GM21528 (cell line): Measurements from ENCODE around the gene SLX1B.
"Not testable (repeated sequence)": the region's sequence is repeated elsewhere in the genome, so short reads cannot be mapped to it uniquely, and the experiment has no call there.

ENCODE experiments used
- ATAC-seq: cut with Tn5 transposase; IDR thresholded peaks from one replicate; pipeline ENCODE4 v1.9.1; 2021; ENCODE audit warnings: mild to moderate bottlenecking, moderate library complexity; ENCODE audit not compliant: unreplicated experiment, low FRiP score

The SLX1B gene

DNA sequence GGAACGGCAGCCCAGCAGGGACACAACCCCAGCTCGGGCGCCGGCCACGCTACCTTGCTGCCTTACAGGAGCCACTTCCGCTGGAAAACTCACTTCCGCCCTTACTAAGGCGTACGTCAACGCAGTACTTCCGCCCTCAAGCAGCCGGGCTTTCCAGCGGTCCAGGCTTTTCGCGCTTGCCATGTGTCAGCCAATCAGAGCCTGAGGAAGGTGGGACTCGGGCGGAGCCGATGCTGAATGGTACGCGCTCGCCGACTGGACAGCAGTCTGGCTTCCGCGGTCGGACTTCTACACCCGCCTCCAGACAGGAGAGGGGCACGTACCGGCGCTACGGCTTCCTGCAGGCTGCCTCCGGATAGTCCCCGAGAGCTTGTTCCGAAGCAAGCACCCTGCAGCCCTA, at the start of gene SLX1B, which contains the start of gene BOLA2:
Gene SLX1B (plus strand): TSS at position 265 of the 400 bp plus-strand sequence.
Gene BOLA2 (minus strand): TSS at position 83 of the 400 bp plus-strand sequence. CDS start 98 bp downstream, outside the sequence.
- ATAC-seq: peak; percentile 87

DNA sequence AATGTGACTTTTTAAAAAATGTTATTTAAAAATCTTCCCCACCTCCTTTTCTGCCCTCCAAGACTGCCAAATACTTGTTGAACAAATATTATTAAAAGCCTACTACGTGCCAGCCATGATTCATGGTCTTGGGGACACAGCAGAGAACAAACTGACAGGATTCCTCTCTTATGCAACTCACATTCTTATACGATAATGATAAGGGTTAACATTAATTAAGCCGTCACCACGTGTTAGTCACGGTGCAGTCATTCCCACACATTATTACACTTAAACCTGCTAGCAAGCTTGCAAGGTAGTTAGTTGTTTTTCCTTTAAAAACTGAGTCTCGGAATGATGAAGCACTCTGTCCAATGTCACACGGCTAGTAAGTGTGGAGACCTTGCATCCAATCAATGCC, 49.1 kb upstream of the SLX1B start:
- ATAC-seq: not testable (repeated sequence)

DNA sequence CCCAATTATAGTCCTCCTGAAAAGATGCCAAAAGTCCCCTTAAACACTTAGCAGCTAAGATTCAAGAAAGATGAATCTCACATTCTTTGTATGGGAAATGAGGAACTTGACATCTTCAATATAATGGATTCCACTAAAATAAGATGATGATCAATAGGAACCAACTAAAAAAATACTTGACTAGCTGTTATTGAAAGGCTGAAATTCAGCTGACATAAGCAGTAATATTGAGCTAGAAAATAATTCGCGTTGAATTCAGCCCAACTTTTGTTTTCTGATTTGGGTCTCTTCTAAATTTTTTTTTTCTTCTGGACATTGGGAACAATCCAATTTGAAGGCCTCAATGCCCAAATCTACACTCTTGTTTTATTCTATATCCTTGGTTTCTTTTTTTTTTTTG, 30.7 kb upstream of the SLX1B start:
- not testable (repeated sequence) for ATAC-seq

DNA sequence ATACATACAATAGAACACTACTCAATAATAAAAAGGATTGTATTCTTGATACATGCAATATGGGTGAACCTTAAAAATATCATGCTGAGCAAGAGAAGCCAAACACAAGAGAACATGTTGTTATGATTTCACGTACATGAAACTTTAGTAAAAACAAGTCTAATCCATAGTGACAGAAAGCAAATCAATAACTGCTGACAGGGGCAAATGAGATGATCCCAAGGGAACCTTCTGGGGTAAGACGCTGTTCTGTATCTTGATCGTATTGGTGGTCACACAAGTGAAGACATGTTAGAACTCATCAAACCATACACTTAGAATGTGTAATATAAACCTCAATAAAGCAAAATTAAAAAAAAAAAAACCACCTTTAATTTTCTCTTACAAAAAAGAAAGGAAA, 28.9 kb upstream of the SLX1B start:
- not testable (repeated sequence) for ATAC-seq

DNA sequence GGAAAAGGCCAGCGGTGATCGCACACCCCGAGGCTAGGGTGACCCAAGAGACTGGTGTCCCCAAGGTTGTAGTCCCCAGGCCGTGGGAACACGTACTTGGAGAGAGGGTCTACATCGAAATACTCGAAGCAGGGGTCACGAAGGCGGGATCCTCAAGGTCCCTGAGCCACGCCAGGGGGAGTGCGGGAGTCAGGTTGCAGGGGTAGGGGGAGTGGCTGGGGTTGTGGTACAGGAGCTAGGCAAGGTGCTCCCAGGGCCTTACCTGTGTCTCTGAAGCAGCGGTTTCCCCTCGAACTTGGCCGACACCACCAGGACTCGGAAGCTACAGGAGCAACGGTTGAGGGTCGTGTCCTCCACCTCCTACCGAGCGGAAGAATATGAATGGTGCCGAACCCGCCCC, 579 bp upstream of the SLX1B start:
- peak; percentile 25 for ATAC-seq

DNA sequence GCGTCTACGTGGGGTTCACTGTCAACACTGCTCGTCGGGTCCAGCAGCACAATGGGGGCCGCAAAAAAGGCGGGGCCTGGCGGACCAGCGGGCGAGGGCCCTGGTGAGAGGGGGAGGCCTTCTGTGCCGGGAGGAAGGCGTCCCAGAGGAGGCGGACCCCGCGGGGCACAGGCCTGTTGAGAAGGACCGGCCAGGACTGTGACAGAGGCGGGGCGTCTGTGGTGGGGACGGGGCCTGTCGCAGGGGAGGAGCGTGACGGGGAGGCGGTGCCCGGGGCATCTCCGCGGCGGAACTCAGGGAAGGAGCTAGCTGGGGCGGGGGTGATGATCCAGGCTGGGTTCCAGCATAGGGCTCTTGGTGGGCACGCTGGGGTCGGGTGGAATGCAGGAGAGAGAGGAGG, 495 bp downstream of the SLX1B start:
- peak; percentile 54 for ATAC-seq

DNA sequence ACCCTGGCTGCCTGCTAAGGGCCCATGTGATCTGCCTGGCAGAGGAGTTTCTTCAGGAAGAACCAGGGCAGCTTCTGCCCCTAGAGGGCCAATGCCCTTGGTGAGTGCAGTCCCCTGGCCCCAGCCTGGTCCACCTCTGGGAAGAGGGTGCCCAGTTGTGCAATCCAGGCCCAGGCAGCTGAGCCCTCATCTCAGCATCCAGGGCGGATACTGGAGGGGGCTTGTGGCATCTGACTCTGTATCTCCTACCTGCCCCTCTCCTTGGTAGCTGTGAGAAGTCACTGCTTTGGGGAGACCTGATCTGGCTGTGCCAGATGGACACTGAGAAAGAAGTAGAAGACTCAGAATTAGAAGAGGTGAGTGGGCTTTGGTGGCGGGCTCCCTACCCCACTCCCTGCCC, 3.3 kb downstream of the SLX1B start:
- not testable (repeated sequence) for ATAC-seq

DNA sequence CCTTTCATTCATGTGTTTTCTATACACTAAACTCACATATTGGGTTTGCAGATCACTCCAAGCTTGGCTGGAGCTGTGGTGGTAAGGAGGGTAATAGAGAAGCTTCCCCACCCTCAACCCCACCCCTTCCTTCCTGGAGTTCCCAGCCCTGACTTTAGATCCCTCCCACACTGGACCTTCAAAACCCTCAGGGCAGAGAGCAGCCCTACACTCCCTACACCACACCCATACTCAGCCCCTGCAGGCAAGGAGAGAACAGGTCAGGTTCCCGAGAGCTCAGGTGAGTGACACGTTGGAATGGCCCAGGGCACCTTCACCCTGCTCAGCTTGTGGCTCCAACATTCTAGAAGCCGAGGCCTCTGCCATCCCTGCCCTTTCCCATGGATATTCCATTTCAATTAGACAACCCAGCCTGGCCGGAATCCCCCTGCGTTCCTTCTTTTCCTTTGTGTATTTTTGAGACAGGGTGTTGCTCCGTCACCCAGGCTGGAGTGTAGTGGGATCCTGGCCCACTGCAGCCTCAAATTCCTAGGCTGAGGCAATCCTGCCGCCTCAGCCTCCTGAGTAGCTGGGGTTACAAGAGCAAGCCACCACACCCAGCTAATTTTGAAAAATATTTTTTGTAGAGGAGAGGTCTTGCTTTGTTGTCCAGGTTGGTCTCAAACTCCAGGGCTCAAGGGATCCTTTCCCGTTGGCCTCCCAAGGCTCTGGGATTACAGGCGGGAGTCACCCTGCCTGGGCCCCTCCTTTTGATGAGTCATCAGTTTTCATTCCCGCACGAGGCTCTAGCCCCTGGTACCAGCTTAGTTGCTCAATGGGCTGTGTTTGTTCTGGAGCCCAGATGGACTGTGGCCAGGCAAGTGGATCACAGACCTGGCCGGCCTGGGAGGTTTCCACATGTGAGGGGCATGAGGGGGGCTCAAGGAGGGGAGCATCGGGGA, 5.6 kb downstream of the SLX1B start, which contains the start of gene SULT1A4:
Gene SULT1A4 (plus strand): TSS at position 208 of the 941 bp plus-strand sequence. CDS start 1,473 bp downstream, outside the sequence.
- ATAC-seq: not testable (repeated sequence)

DNA sequence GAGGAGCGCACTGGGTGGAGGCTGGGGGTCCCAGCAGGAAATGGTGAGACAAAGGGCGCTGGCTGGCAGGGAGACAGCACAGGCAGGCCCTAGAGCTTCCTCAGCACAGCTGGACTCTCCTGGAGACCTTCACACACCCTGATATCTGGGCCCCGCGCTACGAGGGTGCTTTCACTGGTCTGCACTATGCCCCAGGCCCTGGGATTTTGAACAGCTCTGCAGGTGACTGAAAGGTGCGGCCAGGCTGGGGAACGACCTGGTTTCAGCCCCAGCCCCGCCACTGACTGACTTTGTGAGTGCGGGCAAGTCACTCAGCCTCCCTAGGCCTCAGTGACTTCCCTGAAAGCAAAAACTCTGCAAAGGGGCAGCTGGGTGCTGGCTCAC, 6.3 kb downstream of the SLX1B start:
- not testable (repeated sequence) for ATAC-seq

DNA sequence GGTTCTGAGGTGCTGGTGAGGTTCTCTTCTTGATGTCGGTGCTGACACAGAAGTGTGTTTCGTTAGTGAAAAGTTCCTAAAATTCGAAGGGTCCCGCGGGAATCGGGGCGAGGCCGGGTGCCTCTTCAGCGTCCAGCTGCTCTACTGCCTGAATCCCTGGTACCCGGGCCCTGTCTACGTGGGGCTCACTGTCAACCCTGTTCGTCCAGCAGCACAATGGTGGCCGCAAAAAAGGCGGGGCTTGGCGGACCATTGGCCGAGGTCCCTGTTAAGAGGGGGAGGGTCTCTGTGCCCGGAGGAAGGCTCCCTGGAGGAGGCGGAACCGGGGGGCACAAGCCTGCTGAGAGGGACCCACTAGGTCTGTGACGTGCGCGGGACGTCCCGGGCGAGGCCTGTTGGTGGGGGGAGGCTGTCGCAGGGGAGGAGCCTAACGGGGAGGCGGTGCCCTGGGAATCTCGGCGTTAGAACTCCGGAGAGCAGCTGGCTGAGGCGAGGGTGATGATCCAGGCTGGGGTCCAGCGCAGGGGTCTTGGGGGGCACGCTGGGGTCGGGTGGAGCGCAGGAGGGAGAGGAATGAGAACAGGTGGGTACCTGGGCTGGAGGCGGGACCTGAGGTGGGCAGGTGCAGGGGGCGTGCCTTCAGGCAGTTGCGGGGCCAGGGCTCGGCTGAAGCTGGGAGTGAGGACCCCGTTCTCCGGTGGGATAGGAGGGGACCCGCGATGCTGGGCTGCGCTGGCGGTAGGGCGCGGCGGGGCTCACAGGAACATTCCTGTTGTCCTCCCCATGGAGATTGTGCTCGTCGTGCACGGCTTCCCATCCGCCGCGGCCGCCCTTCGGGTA, 11.9 kb downstream of the SLX1B start:
- not testable (repeated sequence) for ATAC-seq

DNA sequence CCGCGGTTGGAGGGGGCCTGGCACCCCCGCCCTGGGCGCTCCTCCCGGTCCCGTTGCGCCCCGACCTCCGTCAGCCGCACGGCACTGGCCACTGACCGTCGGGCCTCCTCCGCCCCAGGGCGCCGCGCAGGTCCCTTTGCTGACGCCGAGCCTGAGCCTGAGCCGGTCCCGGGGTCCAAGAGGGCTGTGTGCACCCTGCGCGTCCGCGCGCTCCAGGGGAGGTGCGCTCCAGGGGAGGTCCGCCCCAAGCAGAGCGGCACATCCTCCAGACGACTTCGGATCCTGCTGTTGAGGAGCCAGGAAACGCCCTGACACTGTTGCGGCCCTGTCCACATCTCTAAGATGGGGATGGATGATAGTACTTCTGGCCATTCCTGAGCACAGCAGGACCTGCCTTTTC, 12.6 kb downstream of the SLX1B start:
- ATAC-seq: not testable (repeated sequence)

DNA sequence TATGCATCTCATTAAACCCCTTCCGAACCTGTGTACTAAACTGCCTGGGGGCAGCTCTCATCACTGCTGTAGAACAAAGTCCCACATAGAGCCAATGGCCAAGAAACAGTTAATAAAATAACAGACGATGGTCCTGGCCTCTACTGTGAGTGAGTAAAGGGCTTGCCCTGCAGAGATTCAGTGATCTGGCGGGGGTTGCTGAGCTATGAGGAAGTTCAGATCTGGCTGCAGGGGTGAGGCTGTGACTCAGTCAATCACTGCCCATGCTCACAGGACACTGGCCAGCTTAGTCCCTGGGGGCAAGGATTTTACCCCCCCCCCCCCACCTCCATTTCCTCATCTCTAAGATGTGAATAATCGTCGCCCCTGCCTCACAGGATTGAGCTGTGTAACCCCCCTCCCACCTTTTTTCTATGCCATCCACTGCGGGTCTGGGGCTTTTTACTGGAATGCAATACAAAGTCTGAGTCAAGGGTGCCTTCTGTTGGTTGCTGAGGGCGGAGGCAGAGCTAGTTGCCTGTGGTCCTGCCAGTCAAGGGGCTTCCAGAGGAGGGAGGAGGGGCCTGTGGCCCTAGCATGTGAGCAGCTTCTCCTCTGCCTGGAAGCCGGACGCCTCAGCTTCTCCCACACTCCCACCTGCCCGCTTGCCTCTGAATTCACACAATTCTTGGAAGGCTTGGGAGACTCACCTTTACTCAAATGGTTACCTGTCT, 13.5 kb downstream of the SLX1B start:
- ATAC-seq: not testable (repeated sequence)

DNA sequence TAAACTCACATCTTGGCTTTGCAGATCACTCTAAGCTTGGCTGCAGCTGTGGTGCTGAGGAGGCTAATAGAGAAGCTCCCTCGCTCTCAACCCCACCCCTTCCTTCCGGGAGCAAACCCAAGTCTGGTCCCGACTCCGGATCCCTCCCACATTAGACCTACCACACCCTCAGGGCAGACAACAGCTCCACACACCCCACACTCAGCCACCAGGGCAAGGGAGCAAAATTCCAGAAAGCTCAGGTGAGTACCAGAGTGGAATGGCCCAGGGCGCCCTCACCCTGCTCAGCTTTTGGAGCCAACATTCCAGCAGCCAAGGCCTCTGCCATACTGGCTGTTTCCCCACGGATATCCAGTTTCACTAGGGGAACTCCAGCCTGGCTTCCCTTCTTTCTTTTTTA, 15.3 kb downstream of the SLX1B start:
- ATAC-seq: not testable (repeated sequence)

DNA sequence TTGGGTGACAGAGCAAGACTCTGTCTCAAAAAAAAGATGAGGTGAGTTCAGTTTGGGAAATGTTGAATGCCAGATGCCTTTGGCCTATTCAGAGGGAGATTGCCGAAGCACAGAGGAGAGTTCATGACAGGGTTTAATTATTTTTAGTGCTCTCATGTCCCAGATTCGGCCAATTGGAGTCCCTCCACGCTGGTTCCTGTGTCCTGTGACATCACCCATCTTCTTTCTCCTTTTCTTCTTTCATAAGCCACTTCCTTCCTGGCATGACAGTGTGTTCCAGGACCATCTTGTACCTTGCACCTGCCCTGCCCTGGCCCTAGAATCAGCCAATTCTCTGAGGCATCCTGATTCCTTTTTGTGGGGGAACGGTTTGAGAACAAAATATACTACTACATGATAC, 17.7 kb downstream of the SLX1B start:
- ATAC-seq: not testable (repeated sequence)

DNA sequence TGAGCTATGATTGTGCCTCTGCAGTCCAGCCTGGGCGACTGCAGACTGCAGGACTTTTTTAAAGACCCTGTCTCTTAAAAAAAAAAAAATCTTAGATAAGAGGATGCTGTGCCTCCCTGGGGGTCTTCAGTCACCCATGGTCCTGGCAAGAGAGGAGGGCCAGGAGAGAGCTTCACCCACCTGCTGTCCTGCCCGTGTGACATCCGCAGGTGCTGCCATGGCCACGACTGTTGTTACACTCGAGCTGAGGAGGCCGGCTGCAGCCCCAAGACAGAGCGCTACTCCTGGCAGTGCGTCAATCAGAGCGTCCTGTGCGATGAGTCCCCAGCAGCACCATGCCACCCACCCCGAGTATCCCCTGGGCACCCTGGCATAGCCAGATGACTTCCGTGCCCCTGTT, 27.9 kb downstream of the SLX1B start:
- not testable (repeated sequence) for ATAC-seq

DNA sequence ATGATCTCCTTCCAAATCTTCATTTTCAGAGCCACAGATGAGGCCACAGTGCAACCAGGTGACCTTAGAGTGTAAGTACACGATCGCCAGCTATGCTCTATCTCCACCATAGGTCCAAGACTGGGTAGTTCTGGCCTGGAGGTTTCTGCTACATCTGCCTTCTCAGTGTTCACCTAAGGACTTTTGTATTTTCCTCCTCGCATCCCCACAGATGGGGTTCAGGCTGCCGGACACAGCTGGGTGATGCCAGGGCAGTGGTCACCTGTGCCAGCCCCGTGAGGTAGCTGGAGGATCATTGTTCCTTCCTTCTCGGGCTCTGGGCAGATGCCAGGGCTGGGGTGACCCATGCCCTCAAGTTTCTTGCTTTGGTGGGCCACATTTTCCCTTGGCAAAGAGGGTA, 52.0 kb downstream of the SLX1B start, which contains the start of gene NPIPB12:
Gene NPIPB12 (minus strand): TSS at position 101 of the 400 bp plus-strand sequence.
- ATAC-seq: not testable (repeated sequence)
